GOT3 (cell line): ENCODE measurements around the gene ESPN.
A peak's percentile ranks its signal among the peaks of the same experiment; 100 is the strongest.
"Not testable (repeated sequence)": the region's sequence is repeated elsewhere in the genome, so short reads cannot be mapped to it uniquely, and the experiment has no call there.

ENCODE experiments used
- DNase-seq: peaks from one replicate; lab custom pipeline; 2025; ENCODE audit warnings: mixed read lengths; lab: John Stamatoyannopoulos, UW

ESPN gene

DNA sequence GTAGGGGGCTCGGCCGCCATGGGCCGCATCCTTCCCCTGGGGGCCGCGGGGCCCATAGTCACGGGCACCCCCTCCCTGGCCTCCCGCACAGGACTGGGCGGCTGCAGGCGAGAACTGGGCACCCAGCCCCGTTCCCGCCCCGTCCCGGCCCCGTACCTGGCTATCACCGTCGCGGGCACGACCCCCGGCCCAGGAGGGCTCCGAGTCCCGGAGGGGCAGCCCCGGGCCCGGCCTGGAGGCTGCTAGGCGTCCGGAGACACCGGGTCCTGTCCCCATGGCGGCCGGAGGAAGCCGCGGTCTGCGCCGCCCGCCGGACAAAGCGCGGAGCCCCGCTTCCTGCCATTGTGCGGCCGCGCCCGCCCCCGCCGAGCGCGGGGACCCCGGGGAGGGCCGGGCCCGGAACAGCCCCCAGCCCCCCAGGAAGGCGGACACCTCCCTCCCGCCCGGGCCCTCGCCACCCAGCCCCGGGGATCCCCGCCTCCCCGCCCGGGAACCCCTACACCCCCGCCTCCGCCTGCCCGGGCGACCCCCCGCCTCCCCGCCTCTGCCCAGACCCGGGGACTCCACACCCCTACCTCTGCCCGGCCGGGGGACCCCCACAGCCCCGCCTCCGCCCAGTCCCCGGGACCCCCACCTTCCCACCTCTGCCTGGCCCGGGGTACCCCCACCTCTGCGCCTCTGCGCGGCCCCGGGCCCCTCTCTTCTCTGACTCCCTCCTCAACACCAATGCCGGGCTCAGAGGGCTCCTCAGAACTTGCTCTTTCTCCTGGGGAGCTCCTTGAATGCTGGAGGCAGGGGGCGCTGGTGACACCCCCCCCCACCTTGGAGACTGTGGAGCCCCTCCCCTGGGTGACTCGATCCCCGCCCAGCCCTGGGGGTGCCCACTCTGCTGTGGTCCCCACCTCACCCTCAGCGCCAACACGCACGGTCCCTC, 60.9 kb downstream of the ESPN start:
- DNase-seq: no peak

DNA sequence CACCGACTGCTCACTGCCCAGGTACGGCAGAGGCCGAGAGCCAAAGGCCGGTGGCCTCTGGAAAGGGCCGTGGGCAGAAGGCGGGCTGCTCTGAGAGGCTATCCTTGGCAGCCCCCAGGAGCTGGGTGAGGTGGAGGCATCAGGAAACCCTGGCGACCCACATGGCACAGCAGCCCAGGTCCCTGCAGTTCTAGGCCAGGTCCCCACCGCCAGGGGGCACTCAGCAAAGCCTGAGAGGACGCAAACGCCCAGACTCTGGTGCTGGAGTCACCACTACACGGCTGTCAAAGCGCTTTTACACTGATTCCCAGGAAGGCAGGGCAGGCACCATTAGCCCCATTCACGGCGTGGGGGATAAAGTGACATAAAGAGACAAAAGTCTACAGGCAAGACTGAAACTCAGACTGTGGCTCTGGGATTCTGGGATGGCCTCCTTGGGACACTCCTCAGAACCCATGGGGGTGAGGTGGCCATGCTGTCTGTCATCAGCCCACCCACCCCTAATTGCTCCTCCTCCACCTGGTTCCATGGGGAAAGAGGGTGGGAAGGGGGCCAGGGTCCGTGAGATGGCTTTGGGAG, 61.9 kb downstream of the ESPN start:
- DNase-seq: peak; percentile 34

DNA sequence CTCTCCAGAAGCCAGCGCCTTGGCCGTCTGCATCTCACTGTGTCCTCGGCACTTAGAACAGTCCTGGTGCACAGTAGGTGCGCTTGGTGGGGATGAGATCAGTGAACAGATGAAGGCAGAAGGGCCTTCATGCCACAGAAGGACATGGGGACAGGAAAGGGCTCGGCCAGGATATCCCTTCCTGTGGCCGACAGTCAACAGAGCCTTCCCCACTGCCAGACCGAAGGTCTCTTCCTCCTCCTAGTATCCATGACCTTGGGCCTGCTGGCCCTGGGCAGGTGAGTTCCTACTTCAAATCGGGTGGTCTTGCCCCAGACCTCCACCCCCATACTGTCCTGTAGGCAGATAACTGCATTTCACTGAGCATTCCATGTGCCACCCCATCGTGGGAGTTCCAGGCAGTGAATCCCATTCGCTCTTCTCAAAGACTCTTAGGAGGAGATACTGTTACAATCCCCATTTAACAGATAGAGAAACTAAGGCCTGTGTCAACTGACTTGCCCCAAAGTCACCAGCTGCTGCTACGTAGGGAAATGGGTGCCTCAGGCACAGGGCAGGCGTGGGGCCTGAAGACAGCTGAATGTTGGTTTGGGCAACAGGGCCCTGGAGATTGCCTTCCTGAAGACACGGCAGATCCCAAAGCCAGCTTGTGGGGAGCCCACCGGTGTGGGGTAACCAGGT, 63.4 kb downstream of the ESPN start:
- no peak for DNase-seq

DNA sequence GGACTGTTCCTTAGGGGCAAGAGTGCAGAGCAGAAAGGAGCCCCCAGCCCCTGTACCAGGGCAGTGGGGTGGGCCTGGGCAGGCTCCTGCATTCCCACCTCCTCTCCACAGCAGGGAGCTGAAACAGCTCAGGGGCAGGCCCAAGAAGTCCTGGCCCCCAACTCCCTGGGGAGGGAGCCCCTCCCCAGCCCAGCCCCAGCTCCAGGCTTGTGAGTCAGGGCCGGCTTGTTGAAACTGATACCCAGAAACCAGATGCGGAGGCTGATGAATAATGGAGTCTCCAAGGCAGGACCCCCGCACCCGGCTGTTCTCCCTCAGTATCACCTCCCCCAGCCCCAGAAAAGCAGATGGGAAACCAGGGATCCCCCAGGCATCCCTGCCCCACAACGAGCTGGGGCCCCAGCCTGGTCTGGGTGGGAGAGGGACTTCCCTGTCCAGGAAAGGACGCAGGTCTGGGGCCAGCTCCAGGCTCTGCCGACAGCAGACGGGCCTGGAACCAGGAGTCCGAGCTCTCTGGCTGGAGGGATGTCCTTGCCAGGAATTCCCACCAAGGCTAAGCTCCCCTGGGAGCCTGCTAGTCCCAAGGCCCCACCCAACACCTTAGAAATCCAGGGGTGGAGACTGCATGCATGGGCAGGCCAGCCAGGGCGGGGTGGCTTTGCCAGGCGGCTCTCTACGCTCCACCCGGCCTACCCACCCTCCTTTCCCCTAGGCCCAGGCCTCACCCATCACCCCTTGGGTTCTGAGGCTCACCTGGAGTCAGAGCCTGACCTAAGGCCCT, 64.2 kb downstream of the ESPN start:
- DNase-seq: no peak

DNA sequence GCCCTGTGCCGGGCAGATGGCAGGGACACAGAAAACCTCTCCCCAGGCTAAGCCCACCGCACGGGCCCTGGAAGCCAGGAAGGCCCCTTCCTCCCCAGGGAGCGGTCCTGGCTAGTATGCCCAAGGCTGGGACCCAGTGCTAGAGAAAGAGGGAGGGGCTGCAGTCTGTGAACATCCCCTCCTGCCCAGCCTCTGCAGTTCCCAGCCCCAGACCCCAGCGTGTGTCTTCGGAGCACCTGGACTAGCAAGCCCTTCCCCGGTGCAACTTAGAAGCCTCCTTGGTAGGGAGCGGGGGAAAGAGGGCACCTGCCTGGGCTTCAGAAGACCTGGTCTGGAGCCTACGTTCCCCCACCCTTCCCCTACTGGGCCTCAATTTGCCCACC, 64.8 kb downstream of the ESPN start:
- no peak for DNase-seq

DNA sequence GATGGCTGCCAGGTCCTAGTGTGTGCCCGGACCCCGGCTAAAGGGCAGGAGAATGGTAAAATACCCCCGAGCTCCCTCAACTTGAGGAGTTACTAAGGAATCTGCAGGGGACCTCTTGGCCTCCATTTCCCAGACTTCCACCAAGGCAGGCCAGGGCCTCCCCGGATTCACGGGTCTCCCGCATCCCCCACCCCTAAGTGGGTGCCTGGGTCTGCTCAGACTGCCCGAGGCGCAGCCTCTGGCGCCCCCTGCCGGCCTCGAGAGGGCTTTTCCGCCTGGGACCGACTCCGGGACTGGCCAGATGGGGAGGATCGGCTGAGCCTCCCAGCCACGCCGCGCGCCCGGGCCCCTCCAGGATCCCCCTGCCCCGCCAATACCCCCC, 65.2 kb downstream of the ESPN start:
- no peak for DNase-seq

DNA sequence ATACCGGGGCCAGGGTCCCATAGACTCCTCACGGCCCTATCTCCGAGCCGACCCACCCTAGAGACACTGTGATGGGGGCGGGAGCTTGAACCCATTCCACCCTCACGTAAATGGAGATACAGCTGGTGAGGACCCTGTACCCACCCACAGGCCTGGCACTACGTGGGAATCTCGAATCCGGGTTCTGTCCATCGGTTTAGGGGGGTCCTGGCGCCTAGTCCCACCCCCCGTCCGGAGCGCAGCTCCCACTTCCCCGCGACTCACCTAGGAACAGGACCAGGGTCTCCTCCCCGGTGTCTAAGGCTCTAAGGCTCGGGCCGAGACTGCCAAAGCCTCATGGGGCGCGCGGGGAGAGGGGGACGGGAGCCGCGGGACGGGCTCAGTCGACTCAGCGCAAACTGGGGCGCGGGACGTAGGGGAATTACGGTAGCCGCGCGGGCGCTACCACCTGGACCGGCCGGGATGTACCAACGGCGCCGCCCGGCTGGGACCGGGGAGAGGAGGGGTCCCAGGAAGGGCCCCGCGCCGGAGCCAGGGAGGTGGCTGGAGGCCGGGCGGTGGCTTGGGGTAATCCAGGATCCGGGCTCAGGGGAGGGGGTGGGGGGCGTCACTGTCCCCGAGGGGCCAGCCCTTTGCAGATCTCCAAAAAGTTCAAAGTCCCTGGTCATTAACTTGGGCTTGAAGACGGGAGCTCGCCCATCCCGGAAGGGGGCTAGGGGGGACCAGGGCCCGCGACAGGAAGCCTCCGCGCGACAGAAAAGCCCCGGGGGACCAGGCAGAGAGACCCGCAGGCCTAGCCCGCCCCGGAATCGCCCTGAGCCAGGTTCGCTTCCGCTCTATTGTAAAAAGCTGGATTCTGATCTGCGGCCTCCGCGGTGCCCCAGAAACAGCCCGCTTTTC, 65.9 kb downstream of the ESPN start:
- DNase-seq: peak; percentile 21

DNA sequence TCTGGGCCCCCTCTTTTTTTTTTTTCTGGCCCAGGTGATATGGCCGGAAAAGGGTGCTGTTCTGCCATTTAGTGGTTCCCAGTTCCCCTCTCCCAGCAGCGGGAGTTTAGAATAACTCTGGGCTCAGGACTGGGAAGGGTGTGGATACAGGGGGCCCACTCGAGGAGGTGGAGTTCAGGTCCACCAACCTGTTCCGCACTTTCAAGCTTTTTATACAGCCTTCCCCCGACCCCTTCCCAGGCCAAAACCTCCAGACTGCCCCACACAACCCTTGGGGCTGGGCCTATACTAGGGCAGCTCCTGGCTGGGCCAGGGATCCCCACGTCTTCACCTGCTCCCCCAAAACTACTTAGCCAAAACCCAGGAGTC, 66.5 kb downstream of the ESPN start:
- DNase-seq: no peak

DNA sequence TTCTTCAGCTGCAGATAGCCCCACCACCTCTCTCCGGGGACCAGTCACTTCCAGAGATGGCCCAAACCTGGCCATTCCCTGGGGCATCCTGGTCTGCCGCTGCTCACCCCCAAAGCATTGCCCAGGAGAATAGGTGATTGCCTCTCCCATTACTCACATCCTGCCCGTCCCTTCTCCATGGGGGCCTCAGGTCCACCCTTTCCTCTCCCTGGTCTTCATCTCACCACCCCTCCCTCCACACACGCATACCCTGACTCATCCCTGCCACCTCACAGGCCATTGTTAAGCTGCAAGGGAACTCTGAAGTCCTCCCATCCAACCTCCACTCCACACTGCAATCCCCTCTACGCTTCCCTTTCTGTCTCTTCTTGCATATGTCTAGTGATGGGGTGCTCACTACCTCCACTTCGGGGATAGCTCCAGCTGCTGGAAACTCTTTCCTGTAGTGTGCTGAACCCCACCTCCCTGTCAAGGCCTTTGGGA, 66.9 kb downstream of the ESPN start, which contains the start of gene PLEKHG5:
Gene PLEKHG5, minus strand, starts transcription at position 188 of the 483 bp plus-strand sequence. CDS start 14,096 bp downstream, outside the sequence.
- DNase-seq: peak; percentile 46

DNA sequence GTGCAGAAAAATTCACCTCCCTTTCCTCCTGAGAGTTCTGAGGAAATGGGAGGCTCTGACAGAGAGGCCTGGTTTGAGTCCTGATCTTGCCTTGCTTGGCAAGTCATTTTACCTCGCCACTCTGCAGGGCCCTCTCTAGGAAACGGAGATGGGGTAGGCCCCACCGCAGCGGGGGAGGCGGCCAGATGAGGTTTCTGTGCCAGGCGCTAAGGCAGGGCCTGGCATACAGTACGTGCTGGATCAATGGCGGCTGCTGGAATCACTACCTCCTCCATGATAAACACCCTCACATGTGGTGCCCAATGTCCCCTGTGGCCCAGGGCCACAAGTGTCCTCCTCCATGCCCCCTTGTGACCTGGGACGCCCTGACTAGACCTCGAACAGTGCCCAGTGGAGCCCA, 67.4 kb downstream of the ESPN start:
- no peak for DNase-seq

DNA sequence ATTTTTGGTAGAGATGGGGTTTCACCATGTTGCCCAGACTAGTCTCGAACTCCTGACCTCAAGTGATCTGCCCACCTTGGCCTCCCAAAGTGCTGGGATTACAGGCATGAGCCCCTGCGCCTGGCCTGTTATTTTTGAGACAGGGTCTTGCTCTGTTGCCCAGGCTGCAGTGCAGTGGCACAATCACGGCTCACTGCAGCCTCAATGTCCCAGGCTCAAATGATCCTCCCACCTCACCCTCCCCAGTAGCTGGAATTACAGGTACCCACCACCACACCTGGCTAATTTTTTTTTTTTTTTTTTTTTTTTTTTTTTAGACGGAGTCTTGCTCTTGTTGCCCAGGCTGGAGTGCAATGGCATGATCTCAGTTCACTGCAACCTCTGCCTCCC, 69.3 kb downstream of the ESPN start:
- DNase-seq: not testable (repeated sequence)

DNA sequence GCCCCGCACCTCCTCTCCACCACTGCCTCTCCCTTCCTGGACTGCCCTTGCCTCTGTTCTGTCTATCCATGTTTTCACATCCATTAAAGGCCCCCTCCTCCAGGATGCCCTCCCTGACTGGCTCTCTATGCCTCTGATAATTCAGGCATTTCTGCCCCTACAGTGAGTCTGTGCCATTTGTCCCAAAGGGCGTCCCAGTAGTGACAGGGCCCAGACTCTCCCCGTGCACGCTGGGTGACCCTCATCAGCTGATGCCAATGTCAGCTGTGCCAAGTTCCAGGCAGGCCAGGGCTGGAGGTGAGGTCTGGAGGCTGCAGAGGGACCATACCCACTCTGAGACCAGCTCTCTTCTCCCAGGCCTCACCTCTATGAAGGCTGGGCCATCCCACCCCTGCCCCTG, 70.1 kb downstream of the ESPN start:
- DNase-seq: no peak

DNA sequence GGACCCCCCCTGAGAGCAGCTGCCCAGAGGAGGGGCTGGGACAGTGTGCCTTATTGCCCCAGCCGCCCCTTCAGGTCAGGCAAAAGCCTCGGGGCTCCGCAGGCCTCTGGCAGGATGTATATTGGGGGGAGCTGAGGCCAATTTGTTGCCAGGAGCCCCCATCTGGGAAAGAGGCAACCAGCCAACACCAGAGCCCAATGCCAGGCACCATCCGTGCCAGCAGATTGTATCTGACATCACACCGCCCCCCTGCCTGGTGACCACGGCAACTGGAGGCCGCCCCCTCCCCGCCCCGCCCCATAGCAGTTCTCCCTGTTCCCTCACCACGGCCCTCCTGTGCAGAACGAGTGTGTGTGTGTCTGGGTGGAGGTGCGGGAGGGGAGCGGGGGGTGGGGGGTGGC, 70.5 kb downstream of the ESPN start:
- DNase-seq: no peak

DNA sequence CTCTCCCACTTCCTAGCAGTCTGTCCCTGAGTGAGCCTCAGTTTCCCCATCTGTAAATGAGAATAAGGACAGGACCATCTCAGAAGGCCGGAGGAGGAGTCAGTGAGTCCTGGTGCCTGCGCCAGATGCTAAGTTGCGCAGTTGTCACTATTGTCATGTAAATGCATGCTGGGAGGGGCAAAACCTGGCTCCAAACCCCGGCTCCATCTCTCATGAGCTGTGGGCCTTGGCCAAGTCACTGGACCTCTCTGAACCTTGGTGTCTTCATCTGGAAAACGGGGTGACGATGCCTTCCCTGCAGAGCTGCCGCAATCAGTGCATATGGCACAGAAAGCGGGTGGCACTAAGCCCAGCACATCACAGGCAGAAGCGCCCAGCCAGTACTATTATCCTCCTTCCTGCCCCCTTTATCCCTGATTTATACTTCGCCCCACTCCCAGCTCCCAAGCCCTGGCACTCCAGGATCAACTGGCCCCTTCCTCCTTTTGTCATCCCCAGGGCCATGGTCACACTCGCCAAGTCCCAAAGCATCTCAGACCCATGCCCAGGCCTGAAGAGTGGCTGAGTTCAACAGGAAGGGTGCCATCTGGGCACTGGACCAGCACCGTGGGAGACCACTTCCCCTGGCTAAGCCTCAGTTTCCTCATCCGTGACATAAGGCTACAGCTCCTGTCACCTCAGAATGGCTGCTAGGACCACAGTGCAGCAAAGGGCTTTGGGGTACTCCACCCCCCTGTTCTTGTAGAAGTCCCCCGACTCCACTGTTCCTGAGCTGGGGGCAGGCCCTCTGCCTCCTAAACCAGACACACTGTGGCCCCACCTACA, 71.2 kb downstream of the ESPN start:
- DNase-seq: no peak

DNA sequence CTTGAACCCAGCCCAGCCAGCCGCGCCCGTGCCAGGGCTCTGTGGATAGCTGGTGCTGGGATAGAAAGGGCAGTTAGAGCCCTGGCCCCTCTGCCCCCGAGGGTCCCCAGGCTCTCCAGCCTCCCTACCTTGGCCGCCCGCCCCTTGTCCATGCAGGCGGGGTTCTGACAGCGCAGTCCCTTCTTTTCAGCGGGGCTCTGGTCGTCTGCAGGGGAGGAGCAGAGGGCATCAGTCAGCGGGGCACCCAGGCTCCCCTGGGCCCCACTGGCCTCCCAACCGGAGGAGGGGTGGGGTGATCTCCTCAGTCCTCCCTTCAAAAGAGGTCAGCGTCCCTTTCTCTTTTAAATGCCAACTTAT, 71.8 kb downstream of the ESPN start:
- no peak for DNase-seq

DNA sequence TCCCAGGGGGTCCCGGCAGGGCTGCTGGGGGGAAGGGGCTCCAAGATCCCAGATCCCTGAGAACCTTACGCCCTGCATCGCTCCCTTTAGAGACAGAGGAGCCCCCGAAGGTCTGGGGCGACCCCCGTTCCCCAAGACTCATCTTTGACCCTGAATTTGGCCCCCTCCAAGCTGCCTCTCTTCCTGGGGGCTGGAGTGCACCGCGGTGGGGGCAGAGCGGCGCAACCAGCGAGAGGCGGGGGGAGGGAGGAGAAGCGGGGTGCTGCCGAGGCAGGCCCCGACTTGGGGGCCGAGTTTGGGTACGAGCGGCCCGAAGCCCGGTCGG, 72.3 kb downstream of the ESPN start:
- DNase-seq: no peak

DNA sequence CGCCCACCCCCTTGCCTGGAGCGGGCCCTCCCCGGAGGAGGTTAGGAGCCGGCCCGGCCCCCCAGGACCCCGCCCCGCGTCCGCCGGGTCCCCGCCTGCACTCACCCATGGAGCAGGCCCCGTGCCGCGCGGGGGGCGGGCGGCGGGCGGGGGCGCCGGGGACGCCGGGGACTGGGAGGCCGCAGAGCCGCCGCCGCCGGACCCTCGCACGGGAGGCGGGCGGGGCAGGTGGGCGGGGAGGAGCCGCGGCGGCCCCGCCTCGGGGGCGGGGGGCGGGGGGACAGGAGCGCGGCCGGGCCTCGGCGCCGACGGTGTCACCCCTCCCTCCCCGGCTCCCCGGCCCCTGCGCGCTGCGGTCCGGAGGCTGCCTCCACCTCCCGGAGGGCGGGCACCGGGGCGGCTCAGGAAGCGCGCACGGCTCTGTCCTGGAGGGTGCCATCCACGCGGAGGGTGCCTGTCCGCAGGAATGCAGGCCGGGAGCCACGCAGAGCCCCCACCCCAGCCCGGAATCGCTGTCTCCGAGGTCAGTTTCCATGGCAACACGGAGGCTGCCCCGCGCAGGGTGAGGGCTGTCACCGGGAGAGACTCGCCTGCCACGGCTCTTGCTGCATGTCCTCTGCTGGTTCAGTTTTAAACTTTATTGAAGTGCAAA, 72.8 kb downstream of the ESPN start:
- no peak for DNase-seq

DNA sequence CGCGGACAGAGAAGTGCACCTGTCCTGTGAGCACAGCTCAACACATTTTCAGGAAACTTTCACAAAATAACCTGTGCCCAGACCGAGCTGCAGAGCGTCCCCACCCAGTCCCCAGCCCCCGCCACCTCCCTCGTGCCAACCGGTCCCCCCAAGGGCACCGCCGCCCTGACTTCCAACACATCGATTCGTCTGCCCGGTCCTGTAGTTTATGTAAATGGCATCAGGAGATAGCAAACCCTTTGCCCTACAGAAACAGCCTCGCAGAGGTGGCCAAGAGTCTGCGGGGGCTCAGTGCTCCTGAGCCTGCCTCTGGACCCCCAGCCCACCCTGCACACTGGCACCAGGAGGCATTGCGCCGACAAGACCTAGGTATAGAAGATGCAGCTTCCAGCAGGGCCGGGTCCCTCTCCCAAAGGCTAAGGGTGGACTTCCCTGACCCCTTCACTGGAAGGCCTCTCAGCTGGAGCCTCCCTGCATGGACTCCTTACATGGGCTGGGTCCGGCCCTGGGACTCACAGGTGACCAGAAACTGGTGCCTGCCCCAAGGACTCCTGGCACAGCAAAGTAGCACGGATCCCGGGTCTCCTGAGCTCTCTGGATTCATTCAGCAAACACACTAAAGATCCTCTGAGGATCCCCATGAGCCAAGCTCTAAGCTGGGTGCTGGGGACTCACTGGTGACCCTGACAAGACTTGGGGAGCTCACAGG, 73.4 kb downstream of the ESPN start:
- no peak for DNase-seq

DNA sequence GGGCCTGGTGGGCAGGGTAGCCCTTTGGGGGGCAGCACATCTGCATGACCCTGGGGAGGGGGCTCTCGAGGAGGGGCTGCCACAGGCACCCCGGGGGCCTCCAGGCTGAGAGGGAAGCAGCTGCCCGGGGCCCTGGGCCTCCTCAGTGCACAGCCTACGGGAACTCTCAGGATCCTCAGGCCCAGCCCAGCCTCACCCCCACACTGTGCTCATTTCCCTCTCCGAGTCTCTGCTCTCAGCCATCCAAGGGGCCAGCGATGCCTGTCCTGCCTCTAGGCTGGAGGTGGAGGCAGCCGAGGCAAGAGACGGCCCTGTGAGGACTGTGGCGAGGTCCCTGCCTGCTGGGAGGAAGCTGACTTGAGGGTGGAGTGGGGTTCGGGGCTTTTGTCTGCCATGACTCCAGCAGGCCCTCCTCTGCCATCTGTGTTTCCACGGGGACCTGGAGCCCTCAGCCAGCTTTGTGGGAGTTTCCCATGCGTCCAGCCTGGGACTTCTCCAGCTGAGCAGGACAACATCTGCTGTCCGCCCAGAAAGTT, 74.1 kb downstream of the ESPN start:
- no peak for DNase-seq
